H9 (cell line): Measurements from ENCODE around the gene SHISA8. TPM values are rescaled to one million over a fixed set of nuclear protein-coding genes. Genes with fewer than 3 reads are reported as not detected.

Source experiments
- DNase-seq: peaks from one replicate; pipeline ENCODE4 v3.0.0-alpha.2; 2017
- H2AFZ ChIP-seq: one replicate; pipeline ENCODE4 v1.6.1; 2013; ENCODE audit warnings: mild to moderate bottlenecking, low read length, control low read depth, moderate library complexity
- H2AK5ac ChIP-seq: 2 replicates; pipeline ENCODE4 v1.6.1; 2013; ENCODE audit warnings: low read length, control low read depth, mixed read lengths; ENCODE audit not compliant: insufficient read length
- H2BK120ac ChIP-seq: one replicate; pipeline ENCODE4 v1.6.1; 2013; ENCODE audit warnings: low read depth, mild to moderate bottlenecking, low read length, control low read depth, inconsistent platforms; ENCODE audit not compliant: poor library complexity, severe bottlenecking
- H2BK12ac ChIP-seq: 2 replicates; pipeline ENCODE4 v1.6.1; 2013; ENCODE audit warnings: low read length, control low read depth, mixed read lengths, low read depth; ENCODE audit not compliant: insufficient read length
- H2BK15ac ChIP-seq: 2 replicates; pipeline ENCODE4 v1.6.1; 2013; ENCODE audit warnings: low read depth, low read length, control low read depth
- H2BK20ac ChIP-seq: one replicate; pipeline ENCODE4 v1.6.1; 2013; ENCODE audit warnings: low read depth, mild to moderate bottlenecking, low read length, control low read depth, inconsistent platforms; ENCODE audit not compliant: poor library complexity, severe bottlenecking
- H2BK5ac ChIP-seq: 2 replicates; pipeline ENCODE4 v1.6.1; 2013; ENCODE audit warnings: low read length, control low read depth, mixed read lengths; ENCODE audit not compliant: insufficient read length
- H3K14ac ChIP-seq: 2 replicates; pipeline ENCODE4 v1.6.1; 2013; ENCODE audit warnings: low read length, control low read depth; ENCODE audit not compliant: insufficient read depth
- H3K18ac ChIP-seq: 2 replicates; pipeline ENCODE4 v1.6.1; 2013; ENCODE audit warnings: low read depth, mild to moderate bottlenecking, mixed read lengths, low read length, control low read depth; ENCODE audit not compliant: insufficient read length
- H3K23ac ChIP-seq: 2 replicates; pipeline ENCODE4 v1.6.1; 2013; ENCODE audit warnings: low read length, control low read depth, mixed read lengths, low read depth; ENCODE audit not compliant: insufficient read length
- H3K23me2 ChIP-seq: 2 replicates; pipeline ENCODE4 v1.6.1; 2013; ENCODE audit warnings: low read depth, mild to moderate bottlenecking, mixed read lengths, low read length, control low read depth; ENCODE audit not compliant: insufficient read length, poor library complexity, severe bottlenecking
- H3K27ac ChIP-seq: 2 replicates; pipeline ENCODE4 v1.5.1; 2013; ENCODE audit warnings: low read length, control low read depth, mixed read lengths, low read depth; ENCODE audit not compliant: insufficient read length
- H3K27me3 ChIP-seq: 2 replicates; pipeline ENCODE4 v1.6.1; 2013; ENCODE audit warnings: low read length, control low read depth, inconsistent platforms; ENCODE audit not compliant: insufficient read depth
- H3K4ac ChIP-seq: 2 replicates; pipeline ENCODE4 v1.6.1; 2013; ENCODE audit warnings: low read depth, mild to moderate bottlenecking, control low read depth, inconsistent platforms, low read length, moderate library complexity
- H3K4me1 ChIP-seq: 2 replicates; pipeline ENCODE4 v1.6.1; 2013; ENCODE audit warnings: low read length, control low read depth, inconsistent platforms; ENCODE audit not compliant: insufficient read depth
- H3K4me2 ChIP-seq: 2 replicates; pipeline ENCODE4 v1.6.1; 2013; ENCODE audit warnings: low read length, control low read depth, mixed read lengths; ENCODE audit not compliant: insufficient read length, insufficient read depth
- H3K56ac ChIP-seq: 2 replicates; pipeline ENCODE4 v1.6.1; 2013; ENCODE audit warnings: low read depth, mild to moderate bottlenecking, mixed read lengths, low read length, control low read depth; ENCODE audit not compliant: insufficient read length
- H3K79me1 ChIP-seq: 2 replicates; pipeline ENCODE4 v1.6.1; 2013; ENCODE audit warnings: low read depth, mild to moderate bottlenecking, moderate library complexity, low read length, control low read depth, inconsistent platforms; ENCODE audit not compliant: insufficient read depth, poor library complexity, severe bottlenecking
- H3K79me2 ChIP-seq: 2 replicates; pipeline ENCODE4 v1.6.1; 2013; ENCODE audit warnings: low read length, control low read depth, inconsistent platforms; ENCODE audit not compliant: insufficient read depth
- H3K9ac ChIP-seq: 2 replicates; pipeline ENCODE4 v1.6.1; 2013; ENCODE audit warnings: low read length, control low read depth, mixed read lengths; ENCODE audit not compliant: insufficient read length; ENCODE audit errors: extremely low read depth
- H3K9me3 ChIP-seq: one replicate; pipeline ENCODE4 v1.6.1; 2013; ENCODE audit warnings: low read depth, low read length, inconsistent platforms; ENCODE audit not compliant: control insufficient read depth
- H3T11ph ChIP-seq: one replicate; pipeline ENCODE4 v1.6.1; 2013; ENCODE audit warnings: mild to moderate bottlenecking, low read length, control low read depth, inconsistent platforms
- H4K20me1 ChIP-seq: one replicate; pipeline ENCODE4 v1.6.1; 2013; ENCODE audit not compliant: control insufficient read depth, insufficient read length, insufficient read depth
- H4K5ac ChIP-seq: 2 replicates; pipeline ENCODE4 v1.6.1; 2013; ENCODE audit warnings: low read depth, mild to moderate bottlenecking, mixed read lengths, low read length, control low read depth; ENCODE audit not compliant: insufficient read length
- H4K8ac ChIP-seq: replicated peaks from 2 replicates; pipeline ENCODE4 v1.6.1; 2013; ENCODE audit warnings: low read length, control low read depth, mixed read lengths, low read depth; ENCODE audit not compliant: insufficient read length
- H4K91ac ChIP-seq: 2 replicates; pipeline ENCODE4 v1.6.1; 2013; ENCODE audit warnings: low read depth, mild to moderate bottlenecking, moderate library complexity, mixed read lengths, low read length, control low read depth; ENCODE audit not compliant: insufficient read length
- H3K27ac Mint-ChIP-seq, 3 experiments: 2 replicates in 2 of 3; 3 replicates in 1 of 3; pipeline ENCODE4 v1.8.0; 2020 to 2021; ENCODE audit warnings: mixed read lengths in 3 of 3, mild to moderate bottlenecking in 1 of 3, moderate library complexity in 1 of 3
- H3K27me3 Mint-ChIP-seq: 2 replicates; pipeline ENCODE4 v1.8.0; 2021; ENCODE audit warnings: low read depth, mild to moderate bottlenecking, moderate library complexity, mixed read lengths
- H3K36me3 Mint-ChIP-seq, 3 experiments: 2 replicates in 2 of 3; 3 replicates in 1 of 3; pipeline ENCODE4 v1.8.0; 2020 to 2021; ENCODE audit warnings: low read depth in 3 of 3, mixed read lengths in 3 of 3; ENCODE audit not compliant: insufficient read depth in 1 of 3
- H3K4me1 Mint-ChIP-seq, 2 experiments: 2 replicates each; pipeline ENCODE4 v1.8.0; 2020; ENCODE audit warnings: mixed read lengths in 2 of 2
- H3K4me3 Mint-ChIP-seq, 2 experiments: 2 replicates in 1 of 2; 3 replicates in 1 of 2; pipeline ENCODE4 v1.8.0; 2020 to 2021; ENCODE audit warnings: mild to moderate bottlenecking in 2 of 2, mixed read lengths in 2 of 2, moderate library complexity in 1 of 2
- H3K9me3 Mint-ChIP-seq, 2 experiments: 2 replicates in 1 of 2; 3 replicates in 1 of 2; pipeline ENCODE4 v1.8.0; 2020; ENCODE audit warnings: mild to moderate bottlenecking in 2 of 2, mixed read lengths in 2 of 2, moderate library complexity in 1 of 2
- WGBS: extraction: QIAGEN DNeasy Blood & Tissue Kit; methylation state at CpG from one replicate; pipeline ENCODE4 v1.1.7; 2013; ENCODE audit warnings: missing lambda C conversion rate, low lambda C conversion rate, mixed read lengths; ENCODE audit not compliant: insufficient read length; ENCODE audit errors: extremely low coverage; 5-methylcytosine and 5-hydroxymethylcytosine counted together
- total RNA-seq: library from RNA; stranded (reverse); gene quantifications from 2 replicates; pipeline ENCODE4 v1.2.1, GENCODE V29; 2021
- TF ChIP-seq, protein P1 (sequence below): fragments of 200-600 bp; sonication (generic); conservative IDR thresholded peaks from 3 replicates; pipeline ENCODE4 v1.8.0; 2021; ENCODE audit warnings: antibody characterized with exemption, mild to moderate bottlenecking

SHISA8 gene
- total RNA-seq, 1 experiment from 2014 or later: 1.4 TPM

DNA sequence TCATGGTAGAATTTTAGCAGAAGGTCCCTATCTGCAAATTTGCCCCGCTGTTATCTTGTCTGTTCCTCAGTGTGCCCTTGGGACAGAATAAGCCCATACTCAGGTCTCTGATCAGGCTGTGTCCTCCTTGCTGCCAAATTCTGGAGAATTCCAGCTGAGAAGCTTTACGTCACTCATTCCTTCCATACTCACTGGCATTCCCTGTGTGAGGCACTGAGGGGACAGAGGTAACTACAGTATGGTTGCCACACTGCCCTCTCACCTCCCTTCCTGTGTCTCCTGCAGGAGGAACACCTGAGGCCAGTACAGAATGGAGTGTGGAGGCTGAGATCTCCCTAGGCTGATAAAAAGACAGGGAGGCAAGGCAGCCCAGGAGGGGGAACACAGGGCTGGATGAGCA lies 31.5 kb downstream of the SHISA8 start:
- H3K4me1 ChIP-seq: no peaks in the 10 kb centered on the region
- no peak overlapping the region for H3K23ac ChIP-seq
- H3K18ac ChIP-seq: no peak overlapping the region
- H3K36me3 Mint-ChIP-seq: peaks cover 56 to 98% (median 91%) of the 10 kb centered on the region in 3 experiments
- peaks cover 2% of the 10 kb centered on the region for H4K20me1 ChIP-seq
- H4K5ac ChIP-seq: no peak overlapping the region
- no peaks in the 10 kb centered on the region for H3K9me3 Mint-ChIP-seq
- no peak overlapping the region for H3T11ph ChIP-seq
- H3K79me2 ChIP-seq: no peaks in the 10 kb centered on the region
- no peak overlapping the region for H2AFZ ChIP-seq
- no peak overlapping the region for H3K14ac ChIP-seq
- H3K27me3 Mint-ChIP-seq: no peaks in the 10 kb centered on the region
- TF ChIP-seq, protein P1, sequence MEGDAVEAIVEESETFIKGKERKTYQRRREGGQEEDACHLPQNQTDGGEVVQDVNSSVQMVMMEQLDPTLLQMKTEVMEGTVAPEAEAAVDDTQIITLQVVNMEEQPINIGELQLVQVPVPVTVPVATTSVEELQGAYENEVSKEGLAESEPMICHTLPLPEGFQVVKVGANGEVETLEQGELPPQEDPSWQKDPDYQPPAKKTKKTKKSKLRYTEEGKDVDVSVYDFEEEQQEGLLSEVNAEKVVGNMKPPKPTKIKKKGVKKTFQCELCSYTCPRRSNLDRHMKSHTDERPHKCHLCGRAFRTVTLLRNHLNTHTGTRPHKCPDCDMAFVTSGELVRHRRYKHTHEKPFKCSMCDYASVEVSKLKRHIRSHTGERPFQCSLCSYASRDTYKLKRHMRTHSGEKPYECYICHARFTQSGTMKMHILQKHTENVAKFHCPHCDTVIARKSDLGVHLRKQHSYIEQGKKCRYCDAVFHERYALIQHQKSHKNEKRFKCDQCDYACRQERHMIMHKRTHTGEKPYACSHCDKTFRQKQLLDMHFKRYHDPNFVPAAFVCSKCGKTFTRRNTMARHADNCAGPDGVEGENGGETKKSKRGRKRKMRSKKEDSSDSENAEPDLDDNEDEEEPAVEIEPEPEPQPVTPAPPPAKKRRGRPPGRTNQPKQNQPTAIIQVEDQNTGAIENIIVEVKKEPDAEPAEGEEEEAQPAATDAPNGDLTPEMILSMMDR: no peak
- H3K23me2 ChIP-seq: no peaks in the 10 kb centered on the region
- DNase-seq: no peak
- no peak overlapping the region for H3K4me3 Mint-ChIP-seq
- no peak overlapping the region for H2BK5ac ChIP-seq
- no peak overlapping the region for H2BK20ac ChIP-seq
- no peak overlapping the region for H4K91ac ChIP-seq
- H2BK120ac ChIP-seq: no peak overlapping the region
- H3K9me3 ChIP-seq: no peaks in the 10 kb centered on the region
- no peak overlapping the region for H2AK5ac ChIP-seq
- no peak overlapping the region for H2BK15ac ChIP-seq
- no peak overlapping the region for H3K4me2 ChIP-seq
- no peak overlapping the region for H3K27ac Mint-ChIP-seq
- H3K4ac ChIP-seq: no peak overlapping the region
- H3K27me3 ChIP-seq: no peaks in the 10 kb centered on the region
- no peaks in the 10 kb centered on the region for H3K4me1 Mint-ChIP-seq
- no peak overlapping the region for H3K56ac ChIP-seq
- no peak overlapping the region for H3K9ac ChIP-seq
- H2BK12ac ChIP-seq: no peak overlapping the region
- no peaks in the 10 kb centered on the region for H3K79me1 ChIP-seq
- no CpG with 5 or more reads among the region's 2 CpGs for WGBS
- no peak overlapping the region for H4K8ac ChIP-seq
- no peak overlapping the region for H3K27ac ChIP-seq
